SK-N-SH treated with all-trans-retinoic acid at 6 μM for 48 hours (cell line): ENCODE data around the gene FAM53A.

ENCODE experiments used
- ATAC-seq: fragments of 200-7000 bp; cut with Tn5 transposase; 3 replicates; pipeline ENCODE4 v1.9.1; 2020; ENCODE audit warnings: mild to moderate bottlenecking, moderate library complexity
- BACH2 ChIP-seq: fragments of 250-450 bp; sonication (Bioruptor Pico); IDR thresholded peaks from 2 replicates; pipeline ENCODE4 v1.9.0; 2021; ENCODE audit warnings: mild to moderate bottlenecking, borderline replicate concordance
- CREB5 ChIP-seq: fragments of 250-450 bp; sonication (Bioruptor Pico); IDR thresholded peaks from 2 replicates; pipeline ENCODE4 v1.5.1; 2020; ENCODE audit warnings: low read depth, mild to moderate bottlenecking, moderate library complexity
- CSDC2 ChIP-seq: fragments of 250-450 bp; sonication (Bioruptor Pico); IDR thresholded peaks from 2 replicates; pipeline ENCODE4 v1.5.0; 2020; ENCODE audit warnings: mild to moderate bottlenecking, moderate library complexity
- CSRNP3 ChIP-seq: fragments of 250-450 bp; sonication (Bioruptor Pico); IDR thresholded peaks from 2 replicates; pipeline ENCODE4 v1.5.1; 2021; ENCODE audit warnings: mild to moderate bottlenecking, moderate library complexity
- ESRRG ChIP-seq: fragments of 250-450 bp; sonication (Bioruptor Pico); IDR thresholded peaks from 2 replicates; pipeline ENCODE4 v1.6.1; 2021; ENCODE audit warnings: mild to moderate bottlenecking
- ISL1 ChIP-seq: fragments of 250-450 bp; sonication (Bioruptor Pico); IDR thresholded peaks from 2 replicates; pipeline ENCODE4 v2.1.2; 2022; ENCODE audit warnings: mild to moderate bottlenecking, moderate library complexity
- OSR1 ChIP-seq: fragments of 250-450 bp; sonication (Bioruptor Pico); IDR thresholded peaks from 2 replicates; pipeline ENCODE4 v1.8.0; 2022; ENCODE audit warnings: moderate library complexity, mild to moderate bottlenecking, inconsistent platforms
- RARB ChIP-seq: fragments of 250-450 bp; sonication (Bioruptor Pico); IDR thresholded peaks from 2 replicates; pipeline ENCODE4 v1.8.0; 2021; ENCODE audit warnings: mild to moderate bottlenecking, moderate library complexity
- TCF4 ChIP-seq: fragments of 250-450 bp; sonication (Bioruptor Pico); IDR thresholded peaks from 2 replicates; pipeline ENCODE4 v1.8.0; 2021; ENCODE audit warnings: mild to moderate bottlenecking, moderate library complexity, borderline replicate concordance
- TOX ChIP-seq: fragments of 250-450 bp; sonication (Bioruptor Pico); IDR thresholded peaks from 2 replicates; pipeline ENCODE4 v1.8.0; 2021; ENCODE audit warnings: mild to moderate bottlenecking, moderate library complexity, borderline replicate concordance
- ZC3H10 ChIP-seq: fragments of 250-450 bp; sonication (Bioruptor Pico); IDR thresholded peaks from 2 replicates; pipeline ENCODE4 v1.5.1; 2021; ENCODE audit warnings: mild to moderate bottlenecking, moderate library complexity
- ZFP3 ChIP-seq: fragments of 250-450 bp; sonication (Bioruptor Pico); IDR thresholded peaks from 2 replicates; pipeline ENCODE4 v1.5.0; 2020; ENCODE audit warnings: mild to moderate bottlenecking, moderate library complexity
- ZFP30 ChIP-seq: fragments of 450-650 bp; formaldehyde crosslinking; IDR thresholded peaks from 2 replicates; pipeline ENCODE4 v1.5.0; 2022; ENCODE audit warnings: mild to moderate bottlenecking, moderate library complexity
- ZNF565 ChIP-seq: fragments of 450-650 bp; formaldehyde crosslinking; conservative IDR thresholded peaks from 2 replicates; pipeline ENCODE4 v1.5.0; 2020; ENCODE audit warnings: low read depth, mild to moderate bottlenecking, moderate library complexity
- ZNF70 ChIP-seq: fragments of 450-650 bp; formaldehyde crosslinking; IDR thresholded peaks from 2 replicates; pipeline ENCODE4 v1.5.0; 2020; ENCODE audit warnings: mild to moderate bottlenecking, moderate library complexity
- ZNF8 ChIP-seq: fragments of 450-650 bp; formaldehyde crosslinking; IDR thresholded peaks from 2 replicates; pipeline ENCODE4 v1.5.0; 2020; ENCODE audit warnings: mild to moderate bottlenecking, moderate library complexity
- TF ChIP-seq, protein P1 (sequence below): fragments of 250-450 bp; sonication (Bioruptor Pico); IDR thresholded peaks from 2 replicates; pipeline ENCODE4 v1.5.0; 2020; ENCODE audit warnings: mild to moderate bottlenecking, moderate library complexity
- TF ChIP-seq, protein P2 (sequence below): fragments of 250-450 bp; sonication (Bioruptor Pico); IDR thresholded peaks from 2 replicates; pipeline ENCODE4 v1.8.0; 2020; ENCODE audit warnings: mild to moderate bottlenecking, moderate library complexity, borderline replicate concordance

Gene FAM53A

DNA sequence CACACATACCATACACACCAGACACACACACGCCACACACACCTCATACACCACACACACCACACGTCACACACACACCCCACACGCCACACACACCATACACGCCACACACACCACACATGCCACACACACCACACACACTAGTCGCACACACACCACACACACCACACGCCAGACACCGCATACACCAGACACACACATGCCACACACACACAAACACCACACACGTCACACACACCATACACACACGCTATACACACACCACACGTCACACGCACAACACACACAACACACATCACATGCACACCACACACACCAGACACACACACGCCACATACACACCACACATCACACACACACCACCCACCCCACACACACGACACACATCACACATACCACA, 32.0 kb downstream of the FAM53A start:
- TF ChIP-seq RARB (no peak), TCF4 (CRISPR knock-in tag) (no peak), CSDC2 (CRISPR knock-in tag) (no peak), CREB5 (CRISPR knock-in tag) (no peak), ZNF565 (CRISPR knock-in tag) (no peak), ZFP30 (CRISPR knock-in tag) (no peak), BACH2 (no peak), ESRRG (CRISPR knock-in tag) (no peak)
- TF ChIP-seq, protein P1, sequence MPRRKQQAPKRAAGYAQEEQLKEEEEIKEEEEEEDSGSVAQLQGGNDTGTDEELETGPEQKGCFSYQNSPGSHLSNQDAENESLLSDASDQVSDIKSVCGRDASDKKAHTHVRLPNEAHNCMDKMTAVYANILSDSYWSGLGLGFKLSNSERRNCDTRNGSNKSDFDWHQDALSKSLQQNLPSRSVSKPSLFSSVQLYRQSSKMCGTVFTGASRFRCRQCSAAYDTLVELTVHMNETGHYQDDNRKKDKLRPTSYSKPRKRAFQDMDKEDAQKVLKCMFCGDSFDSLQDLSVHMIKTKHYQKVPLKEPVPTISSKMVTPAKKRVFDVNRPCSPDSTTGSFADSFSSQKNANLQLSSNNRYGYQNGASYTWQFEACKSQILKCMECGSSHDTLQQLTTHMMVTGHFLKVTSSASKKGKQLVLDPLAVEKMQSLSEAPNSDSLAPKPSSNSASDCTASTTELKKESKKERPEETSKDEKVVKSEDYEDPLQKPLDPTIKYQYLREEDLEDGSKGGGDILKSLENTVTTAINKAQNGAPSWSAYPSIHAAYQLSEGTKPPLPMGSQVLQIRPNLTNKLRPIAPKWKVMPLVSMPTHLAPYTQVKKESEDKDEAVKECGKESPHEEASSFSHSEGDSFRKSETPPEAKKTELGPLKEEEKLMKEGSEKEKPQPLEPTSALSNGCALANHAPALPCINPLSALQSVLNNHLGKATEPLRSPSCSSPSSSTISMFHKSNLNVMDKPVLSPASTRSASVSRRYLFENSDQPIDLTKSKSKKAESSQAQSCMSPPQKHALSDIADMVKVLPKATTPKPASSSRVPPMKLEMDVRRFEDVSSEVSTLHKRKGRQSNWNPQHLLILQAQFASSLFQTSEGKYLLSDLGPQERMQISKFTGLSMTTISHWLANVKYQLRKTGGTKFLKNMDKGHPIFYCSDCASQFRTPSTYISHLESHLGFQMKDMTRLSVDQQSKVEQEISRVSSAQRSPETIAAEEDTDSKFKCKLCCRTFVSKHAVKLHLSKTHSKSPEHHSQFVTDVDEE: no peak
- TF ChIP-seq, protein P2, sequence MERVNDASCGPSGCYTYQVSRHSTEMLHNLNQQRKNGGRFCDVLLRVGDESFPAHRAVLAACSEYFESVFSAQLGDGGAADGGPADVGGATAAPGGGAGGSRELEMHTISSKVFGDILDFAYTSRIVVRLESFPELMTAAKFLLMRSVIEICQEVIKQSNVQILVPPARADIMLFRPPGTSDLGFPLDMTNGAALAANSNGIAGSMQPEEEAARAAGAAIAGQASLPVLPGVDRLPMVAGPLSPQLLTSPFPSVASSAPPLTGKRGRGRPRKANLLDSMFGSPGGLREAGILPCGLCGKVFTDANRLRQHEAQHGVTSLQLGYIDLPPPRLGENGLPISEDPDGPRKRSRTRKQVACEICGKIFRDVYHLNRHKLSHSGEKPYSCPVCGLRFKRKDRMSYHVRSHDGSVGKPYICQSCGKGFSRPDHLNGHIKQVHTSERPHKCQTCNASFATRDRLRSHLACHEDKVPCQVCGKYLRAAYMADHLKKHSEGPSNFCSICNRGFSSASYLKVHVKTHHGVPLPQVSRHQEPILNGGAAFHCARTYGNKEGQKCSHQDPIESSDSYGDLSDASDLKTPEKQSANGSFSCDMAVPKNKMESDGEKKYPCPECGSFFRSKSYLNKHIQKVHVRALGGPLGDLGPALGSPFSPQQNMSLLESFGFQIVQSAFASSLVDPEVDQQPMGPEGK: no peak
- ATAC-seq: no peak

- TF ChIP-seq ISL1 (CRISPR knock-in tag) (no peak), RARB (no peak), CSDC2 (CRISPR knock-in tag) (no peak), TOX (CRISPR knock-in tag) (no peak), CSRNP3 (CRISPR knock-in tag) (no peak), ZFP3 (CRISPR knock-in tag) (no peak)
- TF ChIP-seq, protein P1: no peak
- TF ChIP-seq, protein P2: no peak
- ATAC-seq: no peak
Observed at GRCh38 chr4:1651609-1652008, 32.5 kb downstream of the FAM53A start.

GRCh38 chr4:1648962-1649361, 35.2 kb downstream of the FAM53A start:
- no peak for ATAC-seq
- TF ChIP-seq ZFP3 (CRISPR knock-in tag) (no peak), ZNF8 (CRISPR knock-in tag) (no peak), CREB5 (CRISPR knock-in tag) (no peak), ZNF70 (no peak), ZC3H10 (CRISPR knock-in tag) (no peak), ZNF565 (CRISPR knock-in tag) (no peak), OSR1 (CRISPR knock-in tag) (no peak), RARB (no peak), CSDC2 (CRISPR knock-in tag) (no peak)
- TF ChIP-seq, protein P1: no peak
- TF ChIP-seq, protein P2: no peak
